ENCODE measurements around the gene GJB3.

GJB3 gene

DNA sequence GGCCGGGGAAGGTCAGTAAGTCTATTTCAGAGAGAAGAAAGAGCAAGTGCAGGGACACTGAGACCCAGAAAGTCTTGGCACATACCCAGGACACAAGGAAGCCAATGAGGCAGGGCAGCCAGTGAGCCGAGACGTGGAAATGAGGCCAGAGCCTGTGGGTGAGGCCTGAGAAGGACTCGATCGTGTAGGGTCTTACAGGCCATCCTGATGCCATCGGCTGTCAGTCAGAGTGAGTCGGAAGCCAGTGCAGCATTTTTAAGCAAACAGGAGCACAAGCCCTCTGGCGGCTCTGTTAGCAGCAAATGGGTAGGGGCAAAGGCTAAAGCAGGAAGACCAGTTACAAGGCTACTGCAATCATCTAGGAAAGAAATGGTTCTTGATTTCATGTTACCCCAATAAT, 6.1 kb upstream of the GJB3 start:
- TF ChIP-seq CTCF (IDR thresholded peaks at IDR 0.05; ENCODE audit: poor library complexity, severe bottlenecking), result no peak
- no peak for ATAC-seq (ENCODE audit: low read depth)

GRCh38 chr1:34776911-34777310, 4.1 kb upstream of the GJB3 start:
- Histone ChIP-seq H3K27ac (ENCODE audit: poor library complexity, severe bottlenecking) (no peak overlapping the region), H3K27me3 (ENCODE audit: insufficient read depth, poor library complexity, severe bottlenecking) (no peaks in the 10 kb centered on the region), H3K4me3 (ENCODE audit: severe bottlenecking) (no peak overlapping the region), H3K36me3 (ENCODE audit: low read depth) (no peaks in the 10 kb centered on the region; the same call in 1 of the 2 replicates), H3K9me3 (ENCODE audit: severe bottlenecking) (no peaks in the 10 kb centered on the region), H3K4me1 (ENCODE audit: insufficient read depth, poor library complexity, severe bottlenecking) (peaks cover 32% of the 10 kb centered on the region)
- DNase-seq (ENCODE audit: low spot score), result no peak
- no peak for ATAC-seq (ENCODE audit: low read depth)
- no peak for TF ChIP-seq CTCF (IDR thresholded peaks at IDR 0.05; ENCODE audit: poor library complexity, severe bottlenecking)

More for the DNA sequence above, 6.1 kb upstream of the GJB3 start:
- Histone ChIP-seq H3K4me1 (ENCODE audit: insufficient read depth, poor library complexity, severe bottlenecking) (peaks cover 33% of the 10 kb centered on the region), H3K27me3 (ENCODE audit: insufficient read depth, poor library complexity, severe bottlenecking) (no peaks in the 10 kb centered on the region), H3K27ac (ENCODE audit: poor library complexity, severe bottlenecking) (no peak overlapping the region), H3K36me3 (ENCODE audit: low read depth) (no peaks in the 10 kb centered on the region), H3K4me3 (ENCODE audit: severe bottlenecking) (no peak overlapping the region), H3K9me3 (ENCODE audit: severe bottlenecking) (no peaks in the 10 kb centered on the region)
- DNase-seq (ENCODE audit: low spot score), result no peak

- H3K9me3 ChIP-seq (ENCODE audit: severe bottlenecking), result no peaks in the 10 kb centered on the region
- DNase-seq (ENCODE audit: low spot score), result no peak
- peaks cover 7% of the 10 kb centered on the region for H3K36me3 ChIP-seq (ENCODE audit: low read depth)
- H3K4me3 ChIP-seq (ENCODE audit: severe bottlenecking), result no peak overlapping the region
- ATAC-seq (ENCODE audit: low read depth), result no peak
- TF ChIP-seq CTCF (IDR thresholded peaks at IDR 0.05; ENCODE audit: poor library complexity, severe bottlenecking), result no peak
- no peaks in the 10 kb centered on the region for H3K27me3 ChIP-seq (ENCODE audit: insufficient read depth, poor library complexity, severe bottlenecking)
- peak overlapping the region; percentile 98 for H3K27ac ChIP-seq (ENCODE audit: poor library complexity, severe bottlenecking)
- peaks cover 29% of the 10 kb centered on the region for H3K4me1 ChIP-seq (ENCODE audit: insufficient read depth, poor library complexity, severe bottlenecking)
These were observed 3.3 kb upstream of the GJB3 start for GRCh38 chr1:34777519-34778321.

DNA sequence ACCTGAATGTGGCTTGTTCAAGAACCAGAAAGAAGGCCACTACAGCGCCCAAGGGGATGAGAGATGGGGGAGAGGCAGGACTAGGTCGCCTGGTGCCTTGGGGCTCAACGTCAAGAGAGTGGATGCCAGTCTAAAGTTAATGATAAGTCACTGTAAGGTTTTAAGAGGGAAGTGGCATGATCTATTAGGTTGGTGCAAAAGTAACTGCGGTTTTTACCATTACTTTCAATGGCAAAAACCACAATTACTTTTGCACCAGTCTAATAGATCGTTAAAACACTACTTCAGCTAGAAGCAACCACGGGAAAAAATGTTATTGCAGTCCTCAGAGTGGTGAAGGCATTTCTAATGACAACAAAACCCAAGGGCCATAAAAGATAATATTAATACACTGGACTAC, 2.6 kb upstream of the GJB3 start:
- H3K27ac ChIP-seq (ENCODE audit: poor library complexity, severe bottlenecking), result peak overlapping the region; percentile 98
- TF ChIP-seq CTCF (IDR thresholded peaks at IDR 0.05; ENCODE audit: poor library complexity, severe bottlenecking), result no peak
- no peak overlapping the region for H3K4me3 ChIP-seq (ENCODE audit: severe bottlenecking)
- H3K36me3 ChIP-seq (ENCODE audit: low read depth), result peaks cover 13% of the 10 kb centered on the region
- peaks cover 32% of the 10 kb centered on the region for H3K4me1 ChIP-seq (ENCODE audit: insufficient read depth, poor library complexity, severe bottlenecking)
- ATAC-seq (ENCODE audit: low read depth) (no peak), DNase-seq (ENCODE audit: low spot score) (no peak)
- H3K27me3 ChIP-seq (ENCODE audit: insufficient read depth, poor library complexity, severe bottlenecking), result no peaks in the 10 kb centered on the region
- no peaks in the 10 kb centered on the region for H3K9me3 ChIP-seq (ENCODE audit: severe bottlenecking)

DNA sequence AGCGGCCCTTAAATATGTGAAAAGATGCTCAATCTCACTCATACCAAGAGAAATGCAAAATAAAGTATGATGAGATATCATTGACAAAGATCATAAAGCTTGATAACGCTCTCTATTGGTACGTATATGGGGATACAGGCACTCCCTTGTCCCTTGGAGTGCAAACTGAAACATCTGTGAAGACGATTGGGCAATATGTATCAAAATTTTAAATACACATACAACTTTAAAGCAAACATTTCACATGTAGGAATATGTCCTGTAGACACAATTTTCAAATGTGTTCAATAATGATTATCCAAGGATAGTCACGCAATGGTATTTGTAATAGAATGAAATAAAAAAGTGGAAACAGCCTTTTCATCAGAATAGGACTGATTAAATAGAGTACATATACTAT, 2.0 kb upstream of the GJB3 start:
- H3K27ac ChIP-seq (ENCODE audit: poor library complexity, severe bottlenecking), result peak overlapping the region; percentile 98
- H3K36me3 ChIP-seq (ENCODE audit: low read depth), result peaks cover 20% of the 10 kb centered on the region
- TF ChIP-seq CTCF (IDR thresholded peaks at IDR 0.05; ENCODE audit: poor library complexity, severe bottlenecking), result no peak
- ATAC-seq (ENCODE audit: low read depth) (no peak), DNase-seq (ENCODE audit: low spot score) (no peak)
- H3K4me1 ChIP-seq (ENCODE audit: insufficient read depth, poor library complexity, severe bottlenecking), result peaks cover 32% of the 10 kb centered on the region
- H3K9me3 ChIP-seq (ENCODE audit: severe bottlenecking), result no peaks in the 10 kb centered on the region
- H3K4me3 ChIP-seq (ENCODE audit: severe bottlenecking), result no peak overlapping the region
- no peaks in the 10 kb centered on the region for H3K27me3 ChIP-seq (ENCODE audit: insufficient read depth, poor library complexity, severe bottlenecking)
